NCI-H1105 treated with DMSO at 0.1 percent for 48 hours (cell line): Measurements from ENCODE around the gene NELL1.
A peak's percentile ranks its signal among the peaks of the same experiment; 100 is the strongest.

Source experiments
- DNase-seq: peaks from one replicate; lab custom pipeline; 2025; lab: John Stamatoyannopoulos, UW

Gene NELL1

GRCh38 chr11:20668131-20668809 lies 1.1 kb upstream of the NELL1 start:
- no peak for DNase-seq

- no peak for DNase-seq
Observed at GRCh38 chr11:20669820-20670684, 666 bp downstream of the NELL1 start.

- DNase-seq, result peak; percentile 12
Observed at GRCh38 chr11:20670932-20671403, 1.6 kb downstream of the NELL1 start.

GRCh38 chr11:20671856-20672546 lies 2.6 kb downstream of the NELL1 start:
- DNase-seq, result peak; percentile 90

GRCh38 chr11:20672575-20672974 lies 3.2 kb downstream of the NELL1 start:
- DNase-seq, result peak; percentile 60

- no peak for DNase-seq
Observed at GRCh38 chr11:20676658-20677057, 7.3 kb downstream of the NELL1 start.

- DNase-seq, result no peak
Observed at GRCh38 chr11:20688761-20689160, 19.4 kb downstream of the NELL1 start.

- DNase-seq, result no peak
Observed at GRCh38 chr11:20707876-20708275, 38.5 kb downstream of the NELL1 start.

- no peak for DNase-seq
Observed at GRCh38 chr11:20712912-20713311, 43.5 kb downstream of the NELL1 start.

- no peak for DNase-seq
Observed at GRCh38 chr11:20715464-20715863, 46.1 kb downstream of the NELL1 start.

GRCh38 chr11:20715931-20716330 lies 46.5 kb downstream of the NELL1 start:
- DNase-seq, result no peak

- no peak for DNase-seq
Observed at GRCh38 chr11:20719821-20720220, 50.4 kb downstream of the NELL1 start.

- DNase-seq, result no peak
Observed at GRCh38 chr11:20723366-20723765, 54.0 kb downstream of the NELL1 start.

GRCh38 chr11:20729597-20730105 lies 60.3 kb downstream of the NELL1 start:
- no peak for DNase-seq

GRCh38 chr11:20731676-20732215 lies 62.4 kb downstream of the NELL1 start:
- no peak for DNase-seq

- no peak for DNase-seq
Observed at GRCh38 chr11:20739107-20739506, 69.7 kb downstream of the NELL1 start.

GRCh38 chr11:20739577-20739976 lies 70.2 kb downstream of the NELL1 start:
- no peak for DNase-seq

- no peak for DNase-seq
Observed at GRCh38 chr11:20754933-20755332, 85.5 kb downstream of the NELL1 start.

- no peak for DNase-seq
Observed at GRCh38 chr11:20759541-20759940, 90.2 kb downstream of the NELL1 start.

- no peak for DNase-seq
Observed at GRCh38 chr11:20760811-20761210, 91.4 kb downstream of the NELL1 start.

- peak; percentile 88 for DNase-seq
Observed at GRCh38 chr11:20762116-20762844, 92.9 kb downstream of the NELL1 start.
